Omental fat pad (tissue), 4 donors: ENCODE measurements around the gene MTARC2. TPM values are rescaled to one million over a fixed set of nuclear protein-coding genes. Genes with fewer than 3 reads are reported as not detected.

Experiments
- ATAC-seq: fragments of 150-250 bp; one replicate; pipeline ENCODE4 v1.9.1; 2016; ENCODE audit warnings: mild to moderate bottlenecking, moderate library complexity; ENCODE audit not compliant: low FRiP score
- DNase-seq: peaks from one replicate; pipeline ENCODE4 v3.0.0-alpha.2; 2019; ENCODE audit warnings: low spot score
- total RNA-seq, 4 donors: library from RNA; depleted of rRNA; stranded (reverse); fragments of >200 nt; gene quantifications; one replicate each; pipeline ENCODE4 v1.1.0, GENCODE V29; 2016
- TF ChIP-seq, protein P1 (sequence below), 3 donors: fragments of 450-650 bp; IDR thresholded peaks; one replicate each; pipeline ENCODE4 v1.5.1; 2016 to 2017; ENCODE audit warnings: antibody characterized with exemption in 3 of 3, mild to moderate bottlenecking in 3 of 3, moderate library complexity in 2 of 3

Gene MTARC2
- total RNA-seq, result 10 to 100 TPM; 15.7 to 31.6 (median 26.7) TPM

DNA sequence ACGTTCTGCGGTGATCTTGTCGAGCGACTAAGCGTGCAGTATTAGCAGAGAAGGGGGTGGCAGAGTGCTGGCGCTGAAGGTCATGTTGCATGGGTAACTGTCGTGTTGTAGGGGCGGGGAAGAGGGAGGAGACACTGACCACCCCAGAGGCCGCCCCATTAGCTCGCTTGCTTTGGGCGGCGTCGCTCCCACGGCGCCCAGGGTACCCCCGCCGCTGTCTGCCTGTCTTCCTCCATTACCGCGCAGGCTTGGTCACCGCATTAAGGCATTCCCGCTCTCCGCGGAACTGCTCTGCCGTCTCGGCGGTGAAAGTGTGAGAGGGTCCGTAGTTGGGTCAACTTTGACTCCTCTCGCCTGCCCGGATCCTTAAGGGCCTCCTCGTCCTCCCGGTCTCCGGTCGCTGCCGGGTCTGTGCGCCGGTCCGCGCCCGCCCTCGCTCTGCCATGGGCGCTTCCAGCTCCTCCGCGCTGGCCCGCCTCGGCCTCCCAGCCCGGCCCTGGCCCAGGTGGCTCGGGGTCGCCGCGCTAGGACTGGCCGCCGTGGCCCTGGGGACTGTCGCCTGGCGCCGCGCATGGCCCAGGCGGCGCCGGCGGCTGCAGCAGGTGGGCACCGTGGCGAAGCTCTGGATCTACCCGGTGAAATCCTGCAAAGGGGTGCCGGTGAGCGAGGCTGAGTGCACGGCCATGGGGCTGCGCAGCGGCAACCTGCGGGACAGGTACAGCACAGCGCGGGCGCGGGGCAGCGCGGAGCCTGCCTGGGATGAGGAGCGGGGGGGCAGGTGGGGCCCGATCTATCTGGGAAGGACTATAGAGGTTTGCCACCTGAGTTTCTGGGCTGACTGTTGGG, at the start of gene MTARC2:
Gene MTARC2, plus strand, starts transcription at position 234 of the 846 bp plus-strand sequence. Its CDS starts 210 bp downstream, at position 444.
- peak; percentile 40 for DNase-seq
- peak; percentile 93 for ATAC-seq
- TF ChIP-seq, protein P1, sequence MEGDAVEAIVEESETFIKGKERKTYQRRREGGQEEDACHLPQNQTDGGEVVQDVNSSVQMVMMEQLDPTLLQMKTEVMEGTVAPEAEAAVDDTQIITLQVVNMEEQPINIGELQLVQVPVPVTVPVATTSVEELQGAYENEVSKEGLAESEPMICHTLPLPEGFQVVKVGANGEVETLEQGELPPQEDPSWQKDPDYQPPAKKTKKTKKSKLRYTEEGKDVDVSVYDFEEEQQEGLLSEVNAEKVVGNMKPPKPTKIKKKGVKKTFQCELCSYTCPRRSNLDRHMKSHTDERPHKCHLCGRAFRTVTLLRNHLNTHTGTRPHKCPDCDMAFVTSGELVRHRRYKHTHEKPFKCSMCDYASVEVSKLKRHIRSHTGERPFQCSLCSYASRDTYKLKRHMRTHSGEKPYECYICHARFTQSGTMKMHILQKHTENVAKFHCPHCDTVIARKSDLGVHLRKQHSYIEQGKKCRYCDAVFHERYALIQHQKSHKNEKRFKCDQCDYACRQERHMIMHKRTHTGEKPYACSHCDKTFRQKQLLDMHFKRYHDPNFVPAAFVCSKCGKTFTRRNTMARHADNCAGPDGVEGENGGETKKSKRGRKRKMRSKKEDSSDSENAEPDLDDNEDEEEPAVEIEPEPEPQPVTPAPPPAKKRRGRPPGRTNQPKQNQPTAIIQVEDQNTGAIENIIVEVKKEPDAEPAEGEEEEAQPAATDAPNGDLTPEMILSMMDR (IDR thresholded peaks at IDR 0.05), result no peak

DNA sequence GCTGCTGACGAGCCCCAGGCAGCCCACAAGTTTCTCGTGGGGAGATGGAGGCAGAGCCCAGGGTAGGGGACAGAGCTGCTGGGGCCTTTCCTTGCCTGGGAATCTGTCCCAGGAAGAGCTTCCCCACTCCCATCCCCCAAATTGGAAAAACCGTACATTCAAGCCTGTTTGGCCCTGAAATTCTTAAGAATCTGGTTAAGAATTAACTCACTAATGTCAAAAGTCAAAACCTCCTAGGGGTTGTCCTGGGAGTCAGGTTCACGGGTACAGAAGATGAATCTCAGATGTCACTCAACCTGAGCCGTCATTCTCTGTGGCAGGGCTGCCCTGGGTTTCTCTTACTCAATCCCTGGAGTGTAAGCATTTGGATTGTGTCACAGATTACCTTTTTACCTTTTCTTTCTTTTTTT, 49.5 kb upstream of the MTARC2 start:
- ATAC-seq (no peak), DNase-seq (no peak)
- TF ChIP-seq, protein P1 (IDR thresholded peaks at IDR 0.05), result no peak

DNA sequence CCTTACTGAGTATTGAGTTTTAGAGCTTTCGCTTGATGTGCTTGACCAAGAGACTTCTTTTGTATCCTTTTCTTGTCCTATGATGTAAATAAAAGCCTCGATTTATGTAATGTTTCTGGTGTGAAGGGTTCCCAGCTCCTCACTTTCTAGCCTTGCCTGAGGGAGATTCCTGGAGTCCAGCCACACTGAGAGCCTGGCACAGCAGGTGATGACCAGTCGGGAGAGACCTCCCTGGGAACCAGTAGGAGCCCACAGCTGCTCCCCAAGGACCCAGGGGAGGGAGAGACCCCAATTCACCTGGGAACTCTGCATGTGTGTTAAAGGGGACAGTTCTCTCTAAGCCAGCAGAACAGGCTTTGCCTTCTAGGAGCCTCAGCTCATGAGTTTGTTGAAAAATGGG, 49.1 kb upstream of the MTARC2 start:
- ATAC-seq (no peak), DNase-seq (no peak)
- TF ChIP-seq, protein P1 (IDR thresholded peaks at IDR 0.05), result no peak

- no peak for DNase-seq
- no peak for ATAC-seq
- TF ChIP-seq, protein P1 (IDR thresholded peaks at IDR 0.05), result no peak
Measured at GRCh38 chr1:220700556-220701179, 47.5 kb upstream of the MTARC2 start.

DNA sequence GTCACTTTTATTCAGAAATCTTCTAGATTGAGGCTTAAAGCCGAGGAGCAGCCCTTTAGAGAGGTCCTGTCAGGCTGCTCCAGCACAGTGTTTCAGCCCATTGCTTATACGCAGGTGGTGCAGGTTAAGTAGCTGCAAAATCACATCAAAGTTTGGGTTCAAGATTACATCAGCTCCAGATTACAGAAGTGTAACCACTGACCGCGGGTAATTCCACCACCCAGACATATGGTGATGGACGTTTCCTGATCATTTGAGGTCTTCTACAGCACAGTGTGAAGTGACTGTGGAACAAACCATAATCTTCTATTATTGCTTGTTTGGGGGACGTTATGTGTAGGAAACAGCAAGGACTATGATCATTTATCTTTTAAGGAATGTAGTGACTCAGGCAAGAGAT, 46.1 kb upstream of the MTARC2 start:
- DNase-seq, result no peak
- no peak for ATAC-seq
- TF ChIP-seq, protein P1 (IDR thresholded peaks at IDR 0.05), result no peak

DNA sequence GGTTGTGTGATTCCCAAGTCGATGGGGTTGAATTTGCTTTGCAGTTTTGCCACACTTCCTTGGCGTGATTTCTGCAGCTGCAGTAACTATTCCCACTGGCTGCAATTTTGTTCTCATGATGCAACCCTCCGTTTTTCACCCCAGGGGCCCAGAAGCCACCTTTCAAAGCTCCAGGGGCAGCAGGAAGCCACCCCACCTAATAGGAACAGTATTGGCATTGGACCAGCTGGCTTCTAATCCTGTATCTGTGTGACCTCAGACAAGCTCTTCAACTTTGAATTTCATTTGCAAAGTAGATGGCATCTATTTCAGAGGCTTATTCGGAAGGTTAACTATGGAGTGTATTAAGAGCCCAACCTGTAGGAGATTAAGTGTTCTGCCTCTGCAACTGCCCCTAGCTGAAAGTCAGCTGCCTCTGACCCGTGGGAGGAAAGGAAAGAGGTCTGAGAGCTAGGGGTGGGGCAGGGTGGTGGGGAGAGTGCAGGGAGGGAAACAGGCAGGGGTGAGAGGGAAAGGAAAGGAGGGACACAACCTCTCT, 45.3 kb upstream of the MTARC2 start:
- ATAC-seq, result no peak
- no peak for DNase-seq
- TF ChIP-seq, protein P1 (IDR thresholded peaks at IDR 0.05), result no peak
